ENCODE measurements around the gene DIPK1A. TPM values are rescaled to one million over a fixed set of nuclear protein-coding genes. Genes with fewer than 3 reads are reported as not detected.

Gene DIPK1A
- polyA plus RNA-seq, 1 donor from 2014 or later, result 10.0 TPM

- H3K27me3 ChIP-seq (ENCODE audit: insufficient read depth, low read depth, low read length), result no peaks in the 10 kb centered on the region
- TF ChIP-seq EP300 (conservative IDR thresholded peaks at IDR 0.05; ENCODE audit: poor library complexity, severe bottlenecking) (no peak), REST (IDR thresholded peaks at IDR 0.05; ENCODE audit: borderline replicate concordance) (no peak), POLR2AphosphoS5 (IDR thresholded peaks at IDR 0.05) (no peak), MXI1 (conservative IDR thresholded peaks at IDR 0.05; ENCODE audit: poor library complexity, severe bottlenecking) (no peak), TAF1 (IDR thresholded peaks at IDR 0.05; ENCODE audit: low read depth) (no peak)
- H3K9ac ChIP-seq (ENCODE audit: low read length), result no peak overlapping the region
These were observed 107.0 kb downstream of the DIPK1A start for GRCh38 chr1:92854101-92854785.

GRCh38 chr1:92853299-92853698 lies 108.0 kb downstream of the DIPK1A start:
- no peak for TF ChIP-seq POLR2AphosphoS5 (IDR thresholded peaks at IDR 0.05)
- no peak for TF ChIP-seq REST (IDR thresholded peaks at IDR 0.05; ENCODE audit: borderline replicate concordance)
- no peak for TF ChIP-seq EZH2 (IDR thresholded peaks at IDR 0.05; ENCODE audit: borderline replicate concordance, insufficient read depth, low read length, poor library complexity, severe bottlenecking)
- TF ChIP-seq MXI1 (conservative IDR thresholded peaks at IDR 0.05; ENCODE audit: poor library complexity, severe bottlenecking), result no peak
- no peak for TF ChIP-seq CTCF (IDR thresholded peaks at IDR 0.05; ENCODE audit: poor library complexity, severe bottlenecking)
- no peak for TF ChIP-seq RAD21 (conservative IDR thresholded peaks at IDR 0.05)
- TF ChIP-seq TAF1 (IDR thresholded peaks at IDR 0.05; ENCODE audit: low read depth), result no peak
- no peak for TF ChIP-seq EP300 (conservative IDR thresholded peaks at IDR 0.05; ENCODE audit: poor library complexity, severe bottlenecking)
- TF ChIP-seq SMC3 (conservative IDR thresholded peaks at IDR 0.05; ENCODE audit: poor library complexity), result no peak
- Histone ChIP-seq H3K4me3 (ENCODE audit: low read length) (no peak overlapping the region), H3K36me3 (ENCODE audit: insufficient read depth, low read length) (no peaks in the 10 kb centered on the region), H2AFZ (ENCODE audit: low read depth, low read length) (no peak overlapping the region), H3K27me3 (ENCODE audit: insufficient read depth, low read depth, low read length) (no peaks in the 10 kb centered on the region), H3F3A (ENCODE audit: insufficient read depth, low read length, poor library complexity, severe bottlenecking) (no peaks in the 10 kb centered on the region), H3K79me2 (replicated peaks; ENCODE audit: insufficient read depth, low read length) (no peaks in the 10 kb centered on the region), H4K20me1 (ENCODE audit: insufficient read depth) (no peaks in the 10 kb centered on the region), H3K9me3 (ENCODE audit: low read length) (no peaks in the 10 kb centered on the region), H3K4me2 (ENCODE audit: low read length) (no peak overlapping the region), H3K27ac (ENCODE audit: low read length) (no peak overlapping the region), H3K9me2 (ENCODE audit: insufficient read depth, low read length) (no peaks in the 10 kb centered on the region), H3K9ac (ENCODE audit: low read length) (no peak overlapping the region)

More at GRCh38 chr1:92854101-92854785, 107.0 kb downstream of the DIPK1A start:
- Histone ChIP-seq H3K9me2 (ENCODE audit: insufficient read depth, low read length) (no peaks in the 10 kb centered on the region), H3K79me2 (replicated peaks; ENCODE audit: insufficient read depth, low read length) (no peaks in the 10 kb centered on the region), H3K4me2 (ENCODE audit: low read length) (no peak overlapping the region), H3K4me3 (ENCODE audit: low read length) (no peak overlapping the region), H3K27ac (ENCODE audit: low read length) (no peak overlapping the region), H3F3A (ENCODE audit: insufficient read depth, low read length, poor library complexity, severe bottlenecking) (no peaks in the 10 kb centered on the region), H3K9me3 (ENCODE audit: low read length) (no peaks in the 10 kb centered on the region), H3K36me3 (ENCODE audit: insufficient read depth, low read length) (no peaks in the 10 kb centered on the region), H4K20me1 (ENCODE audit: insufficient read depth) (no peaks in the 10 kb centered on the region), H2AFZ (ENCODE audit: low read depth, low read length) (no peak overlapping the region)

All from neural cell (in vitro differentiated cells).